GM23338 (cell line): ENCODE measurements around the gene SUSD4. TPM values are rescaled to one million over a fixed set of nuclear protein-coding genes. Genes with fewer than 3 reads are reported as not detected.

Experiments used
- ATAC-seq: fragments of 200-7000 bp; cut with Tn5 transposase; 3 replicates; pipeline ENCODE4 v1.9.1; 2020
- DNase-seq: peaks from one replicate; pipeline ENCODE4 v3.0.0-alpha.2; 2015; ENCODE audit warnings: low spot score
- H2AFZ ChIP-seq: fragments of 200-600 bp; sonication (generic); 2 replicates; pipeline ENCODE4 v1.8.0; 2016; ENCODE audit warnings: antibody characterized with exemption, mild to moderate bottlenecking, moderate library complexity
- H3F3A ChIP-seq: fragments of 200-600 bp; sonication (generic); replicated peaks from 2 replicates; pipeline ENCODE4 v1.8.0; 2017; ENCODE audit warnings: antibody characterized with exemption, mixed run types, low read depth
- H3K27ac ChIP-seq: fragments of 200-600 bp; sonication (generic); 2 replicates; pipeline ENCODE4 v1.6.1; 2016; ENCODE audit warnings: low read depth
- H3K27me3 ChIP-seq: fragments of 200-600 bp; sonication (generic); 2 replicates; pipeline ENCODE4 v1.8.0; 2016; ENCODE audit warnings: mild to moderate bottlenecking, mixed run types, moderate library complexity; ENCODE audit not compliant: insufficient read depth
- H3K36me3 ChIP-seq: fragments of 200-600 bp; sonication (generic); 2 replicates; pipeline ENCODE4 v1.8.0; 2016; ENCODE audit warnings: mild to moderate bottlenecking; ENCODE audit not compliant: insufficient read depth
- H3K4me1 ChIP-seq: fragments of 200-600 bp; sonication (generic); 2 replicates; pipeline ENCODE4 v1.8.0; 2016; ENCODE audit warnings: mild to moderate bottlenecking, moderate library complexity; ENCODE audit not compliant: insufficient read depth
- H3K4me2 ChIP-seq: fragments of 200-600 bp; sonication (generic); 2 replicates; pipeline ENCODE4 v1.7.1; 2017; ENCODE audit warnings: mixed run types
- H3K4me3 ChIP-seq: fragments of 200-600 bp; sonication (generic); 2 replicates; pipeline ENCODE4 v1.6.1; 2016; ENCODE audit warnings: mixed run types
- H3K79me2 ChIP-seq: fragments of 200-600 bp; sonication (generic); replicated peaks from 2 replicates; pipeline ENCODE4 v1.8.0; 2017; ENCODE audit warnings: mild to moderate bottlenecking; ENCODE audit not compliant: insufficient read depth
- H3K9me2 ChIP-seq: fragments of 200-600 bp; sonication (generic); 2 replicates; pipeline ENCODE4 v1.8.0; 2017; ENCODE audit not compliant: insufficient read depth
- H4K20me1 ChIP-seq: fragments of 200-600 bp; sonication (generic); replicated peaks from 2 replicates; pipeline ENCODE4 v1.8.0; 2017; ENCODE audit warnings: mild to moderate bottlenecking; ENCODE audit not compliant: insufficient read depth
- H3K27ac Mint-ChIP-seq: 2 replicates; pipeline ENCODE4 v1.8.0; 2020; ENCODE audit warnings: inconsistent platforms, mild to moderate bottlenecking, moderate library complexity, mixed read lengths
- H3K27me3 Mint-ChIP-seq: 3 replicates; pipeline ENCODE4 v1.8.0; 2022; ENCODE audit warnings: low read depth, mild to moderate bottlenecking, moderate library complexity, mixed read lengths, inconsistent platforms; ENCODE audit not compliant: insufficient read depth, poor library complexity
- H3K36me3 Mint-ChIP-seq: 3 replicates; pipeline ENCODE4 v1.8.0; 2021; ENCODE audit warnings: low read depth, mild to moderate bottlenecking, inconsistent platforms, moderate library complexity, mixed read lengths
- H3K4me1 Mint-ChIP-seq: 3 replicates; pipeline ENCODE4 v1.8.0; 2020; ENCODE audit warnings: mild to moderate bottlenecking, inconsistent platforms, mixed read lengths
- H3K4me3 Mint-ChIP-seq: 3 replicates; pipeline ENCODE4 v1.8.0; 2021; ENCODE audit warnings: moderate library complexity, mild to moderate bottlenecking, inconsistent platforms, mixed read lengths
- H3K9me3 Mint-ChIP-seq: 3 replicates; pipeline ENCODE4 v1.8.0; 2020; ENCODE audit warnings: moderate library complexity, mild to moderate bottlenecking, inconsistent platforms, mixed read lengths
- CREB1 ChIP-seq: fragments of 250-450 bp; sonication (Bioruptor Pico); IDR thresholded peaks from 2 replicates; pipeline ENCODE4 v1.5.0; 2020; ENCODE audit warnings: low read depth, mild to moderate bottlenecking, moderate library complexity
- CTCF ChIP-seq, 2 experiments: fragments of 200-600 bp in 1 of 2; sonication (generic) in 1 of 2; conservative IDR thresholded peaks; 2 replicates each; pipeline versions ENCODE4 v1.5.1 to v1.6.1; 2016 to 2017; ENCODE audit warnings: antibody characterized with exemption in 2 of 2, low read depth in 2 of 2, mild to moderate bottlenecking in 2 of 2, moderate library complexity in 1 of 2
- ETS1 ChIP-seq: IDR thresholded peaks from 2 replicates; pipeline ENCODE4 v1.6.1; 2016; ENCODE audit warnings: antibody characterized with exemption
- EZH2 ChIP-seq: fragments of 200-600 bp; sonication (generic); IDR thresholded peaks from one replicate; pipeline ENCODE4 v1.8.0; 2017; ENCODE audit warnings: antibody characterized with exemption, mild to moderate bottlenecking, low read depth; ENCODE audit not compliant: unreplicated experiment
- EZH2phosphoT487 ChIP-seq: fragments of 200-600 bp; sonication (generic); IDR thresholded peaks from one replicate; pipeline ENCODE4 v1.8.1; 2018; ENCODE audit warnings: antibody characterized with exemption; ENCODE audit not compliant: unreplicated experiment
- JUNB ChIP-seq: IDR thresholded peaks from one replicate; pipeline ENCODE4 v1.6.1; 2016; ENCODE audit warnings: antibody characterized with exemption; ENCODE audit not compliant: unreplicated experiment
- NANOG ChIP-seq: IDR thresholded peaks from 2 replicates; pipeline ENCODE4 v1.6.1; 2016; ENCODE audit warnings: antibody characterized with exemption, borderline replicate concordance
- POLR2AphosphoS5 ChIP-seq: IDR thresholded peaks from 2 replicates; pipeline ENCODE4 v1.6.1; 2016; ENCODE audit warnings: antibody characterized with exemption, low read depth
- STAT1 ChIP-seq: IDR thresholded peaks from one replicate; pipeline ENCODE4 v1.6.1; 2016; ENCODE audit warnings: antibody characterized with exemption; ENCODE audit not compliant: unreplicated experiment
- ZNF114 ChIP-seq: fragments of 250-450 bp; sonication (Bioruptor Pico); IDR thresholded peaks from 2 replicates; pipeline ENCODE4 v1.5.0; 2020; ENCODE audit warnings: mild to moderate bottlenecking, moderate library complexity
- ZNF331 ChIP-seq: fragments of 250-450 bp; sonication (Bioruptor Pico); IDR thresholded peaks from 2 replicates; pipeline ENCODE4 v1.5.0; 2020; ENCODE audit warnings: low read depth, mild to moderate bottlenecking, moderate library complexity
- polyA plus RNA-seq: library from polyadenylated mRNA; unstranded; fragments of >200 nt; fragmentation: Nextera tagmentation; extraction: Ambion mirVana; gene quantifications from 2 replicates; pipeline ENCODE4 v1.2.1, GENCODE V29; 2016
- total RNA-seq: library from RNA; depleted of rRNA; stranded (reverse); fragments of >200 nt; shearing (Covaris generic); gene quantifications from 2 replicates; pipeline ENCODE4 v1.2.3, GENCODE V29; 2014
- TF ChIP-seq, protein P1 (sequence below): IDR thresholded peaks from one replicate; pipeline ENCODE4 v1.6.1; 2018; ENCODE audit warnings: antibody characterized with exemption; ENCODE audit not compliant: unreplicated experiment

The SUSD4 gene
- total and polyA plus RNA-seq, 2 experiments from 2014 or later, result 2.3 to 3.6 TPM

DNA sequence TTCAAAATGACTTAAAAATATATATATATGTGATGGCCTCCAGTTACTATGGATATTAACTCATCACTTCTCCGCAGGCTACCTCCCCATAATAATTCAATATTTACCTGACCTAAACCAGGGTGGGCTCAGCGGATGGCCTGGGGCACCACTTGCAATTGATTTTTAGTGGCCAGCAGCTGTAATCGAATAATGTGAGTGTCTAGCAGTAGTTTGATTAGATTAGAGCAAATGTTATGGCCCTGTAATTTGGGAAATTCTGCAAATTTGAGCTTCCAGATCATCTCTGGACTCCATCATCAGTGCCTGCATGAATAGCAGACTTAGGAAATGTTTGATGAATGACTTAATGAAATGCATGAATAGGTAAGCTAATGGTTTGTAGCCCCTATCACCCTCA, 14.7 kb downstream of the SUSD4 start (continued):
- TF ChIP-seq POLR2AphosphoS5 (no peak), STAT1 (no peak), NANOG (no peak), ZNF331 (CRISPR knock-in tag) (no peak), CREB1 (CRISPR knock-in tag) (no peak), CTCF (conservative IDR thresholded peaks at IDR 0.05; ENCODE audit: low read depth in 2 of 2) (no peak), EZH2phosphoT487 (no peak), ZNF114 (CRISPR knock-in tag) (no peak), ETS1 (no peak)
- TF ChIP-seq, protein P1, sequence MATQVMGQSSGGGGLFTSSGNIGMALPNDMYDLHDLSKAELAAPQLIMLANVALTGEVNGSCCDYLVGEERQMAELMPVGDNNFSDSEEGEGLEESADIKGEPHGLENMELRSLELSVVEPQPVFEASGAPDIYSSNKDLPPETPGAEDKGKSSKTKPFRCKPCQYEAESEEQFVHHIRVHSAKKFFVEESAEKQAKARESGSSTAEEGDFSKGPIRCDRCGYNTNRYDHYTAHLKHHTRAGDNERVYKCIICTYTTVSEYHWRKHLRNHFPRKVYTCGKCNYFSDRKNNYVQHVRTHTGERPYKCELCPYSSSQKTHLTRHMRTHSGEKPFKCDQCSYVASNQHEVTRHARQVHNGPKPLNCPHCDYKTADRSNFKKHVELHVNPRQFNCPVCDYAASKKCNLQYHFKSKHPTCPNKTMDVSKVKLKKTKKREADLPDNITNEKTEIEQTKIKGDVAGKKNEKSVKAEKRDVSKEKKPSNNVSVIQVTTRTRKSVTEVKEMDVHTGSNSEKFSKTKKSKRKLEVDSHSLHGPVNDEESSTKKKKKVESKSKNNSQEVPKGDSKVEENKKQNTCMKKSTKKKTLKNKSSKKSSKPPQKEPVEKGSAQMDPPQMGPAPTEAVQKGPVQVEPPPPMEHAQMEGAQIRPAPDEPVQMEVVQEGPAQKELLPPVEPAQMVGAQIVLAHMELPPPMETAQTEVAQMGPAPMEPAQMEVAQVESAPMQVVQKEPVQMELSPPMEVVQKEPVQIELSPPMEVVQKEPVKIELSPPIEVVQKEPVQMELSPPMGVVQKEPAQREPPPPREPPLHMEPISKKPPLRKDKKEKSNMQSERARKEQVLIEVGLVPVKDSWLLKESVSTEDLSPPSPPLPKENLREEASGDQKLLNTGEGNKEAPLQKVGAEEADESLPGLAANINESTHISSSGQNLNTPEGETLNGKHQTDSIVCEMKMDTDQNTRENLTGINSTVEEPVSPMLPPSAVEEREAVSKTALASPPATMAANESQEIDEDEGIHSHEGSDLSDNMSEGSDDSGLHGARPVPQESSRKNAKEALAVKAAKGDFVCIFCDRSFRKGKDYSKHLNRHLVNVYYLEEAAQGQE, result no peak

DNA sequence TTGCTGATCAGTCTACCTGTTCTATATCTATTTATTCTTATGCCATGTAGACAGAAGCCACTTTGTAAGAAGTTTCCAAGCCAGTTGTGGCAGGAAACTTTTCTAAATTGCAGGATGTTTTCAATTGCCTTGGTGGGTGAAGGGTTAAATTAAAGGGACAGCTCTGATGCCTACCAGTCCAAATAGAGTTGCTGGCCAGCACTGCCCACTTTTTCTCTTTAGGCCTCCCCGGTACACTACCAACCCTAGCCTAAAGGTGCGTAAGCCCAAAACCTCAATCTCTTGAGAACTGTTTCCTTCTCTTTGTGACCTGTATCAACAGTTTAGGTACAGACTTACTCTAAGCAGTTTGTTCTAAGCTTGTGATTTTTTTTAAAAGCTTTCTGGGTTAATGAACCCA, 15.5 kb downstream of the SUSD4 start:
- H3K27ac Mint-ChIP-seq, result no peak overlapping the region
- Histone ChIP-seq H4K20me1 (no peaks in the 10 kb centered on the region), H3K4me3 (no peak overlapping the region), H3K9me2 (no peaks in the 10 kb centered on the region), H2AFZ (no peak overlapping the region), H3K79me2 (no peaks in the 10 kb centered on the region), H3K27me3 (no peaks in the 10 kb centered on the region), H3K4me1 (no peaks in the 10 kb centered on the region), H3K36me3 (no peaks in the 10 kb centered on the region), H3K4me2 (no peak overlapping the region), H3K27ac (no peak overlapping the region), H3F3A (no peaks in the 10 kb centered on the region)
- no peak overlapping the region for H3K4me3 Mint-ChIP-seq
- ATAC-seq (peak; percentile 65), DNase-seq (peak; percentile 49)
- H3K9me3 Mint-ChIP-seq, result no peaks in the 10 kb centered on the region
- peaks cover 3% of the 10 kb centered on the region; the same call in 2 of the 3 replicates for H3K4me1 Mint-ChIP-seq
- H3K36me3 Mint-ChIP-seq, result no peaks in the 10 kb centered on the region
- H3K27me3 Mint-ChIP-seq, result peaks cover 3% of the 10 kb centered on the region
- TF ChIP-seq JUNB (no peak), EZH2 (no peak), NANOG (no peak)
- TF ChIP-seq, protein P1, result no peak
